HCT116 (cell line): ENCODE measurements around the gene DIO3. TPM values are rescaled to one million over a fixed set of nuclear protein-coding genes. Genes with fewer than 3 reads are reported as not detected.

ENCODE experiments used
- ATAC-seq: fragments of 200-7000 bp; cut with Tn5 transposase; 2 replicates; pipeline ENCODE4 v1.9.1; 2020; ENCODE audit warnings: mild to moderate bottlenecking, moderate library complexity
- BruUV-seq: library from RNA; stranded (reverse); fragments of 400-500 nt; replicated peaks from 2 replicates; lab custom pipeline; 2021; lab: Mats Ljungman, UMichigan
- CTCF ChIA-PET: fragments of 300-600 bp; sonication (Branson Sonifier 250); formaldehyde crosslinking; loops from one replicate; lab custom pipeline; 2021; ENCODE audit warnings: antibody characterized with exemption; lab: Charles Lee
- POLR2A ChIA-PET: fragments of 300-600, 350-600 bp; sonication (Branson Sonifier 250); formaldehyde crosslinking; loops from one replicate; lab custom pipeline; 2021; ENCODE audit warnings: antibody characterized with exemption; lab: Charles Lee
- RAD21 ChIA-PET, 2 experiments: fragments of 300-600 bp; sonication (Branson Sonifier 250); formaldehyde crosslinking; loops; one replicate each; lab custom pipeline; 2023; ENCODE audit warnings: low total read pairs in 2 of 2; ENCODE audit not compliant: uncharacterized antibody in 2 of 2, unreplicated experiment in 2 of 2, low non-redundant PET in 1 of 2; lab: Charles Lee
- DNase-seq: peaks from one replicate; pipeline ENCODE4 v3.0.0-alpha.2; 2010; ENCODE audit warnings: low read depth, low spot score
- H2AFZ ChIP-seq: fragments of 200-600 bp; shearing (Covaris generic), sonication (generic); 2 replicates; pipeline ENCODE4 v1.6.1; 2017; ENCODE audit warnings: low read depth, mixed run types, mixed read lengths, antibody characterized with exemption, low read length; ENCODE audit not compliant: poor library complexity, severe bottlenecking
- H3K27ac ChIP-seq: 2 replicates; pipeline ENCODE4 v1.5.1; 2012; ENCODE audit warnings: low read depth, low read length
- H3K27me3 ChIP-seq: fragments of 200-600 bp; sonication (generic); 2 replicates; pipeline ENCODE4 v1.6.1; 2016; ENCODE audit warnings: mixed run types, low read length, mixed read lengths; ENCODE audit not compliant: insufficient read depth
- H3K36me3 ChIP-seq, 2 experiments: fragments of 200-500 bp in 1 of 2; fragments of 200-600 bp in 1 of 2; sonication (Bioruptor generic) in 1 of 2; sonication (generic) in 1 of 2; 2 replicates each; pipeline versions ENCODE4 v1.5.1 to v1.6.1; 2014 to 2016; ENCODE audit warnings: low read length in 2 of 2, inconsistent platforms in 1 of 2, mixed read lengths in 1 of 2, mixed run types in 1 of 2; ENCODE audit not compliant: insufficient read depth in 2 of 2, control insufficient read depth in 1 of 2
- H3K4me1 ChIP-seq, 2 experiments: fragments of 200-600 bp in 1 of 2; sonication (generic) in 1 of 2; 2 replicates each; pipeline versions ENCODE4 v1.5.1 to v1.6.1; 2012 to 2017; ENCODE audit warnings: low read length in 2 of 2, inconsistent platforms in 1 of 2, mild to moderate bottlenecking in 1 of 2, mixed read lengths in 1 of 2, mixed run types in 1 of 2, moderate library complexity in 1 of 2; ENCODE audit not compliant: insufficient read depth in 2 of 2, control insufficient read depth in 1 of 2
- H3K4me2 ChIP-seq: fragments of 200-600 bp; sonication (generic); 2 replicates; pipeline ENCODE4 v1.6.1; 2017; ENCODE audit warnings: mixed run types, low read length, mixed read lengths
- H3K4me3 ChIP-seq, 2 experiments: fragments of 200-600 bp in 1 of 2; sonication (generic) in 1 of 2; replicated peaks in 1 of 2; 2 replicates each; pipeline ENCODE4 v1.5.1; 2011 to 2016; ENCODE audit warnings: low read length in 2 of 2, control low read depth in 1 of 2, low read depth in 1 of 2, mild to moderate bottlenecking in 1 of 2, mixed read lengths in 1 of 2, mixed run types in 1 of 2
- H3K79me2 ChIP-seq: fragments of 200-600 bp; sonication (generic); 2 replicates; pipeline ENCODE4 v1.6.1; 2017; ENCODE audit warnings: mild to moderate bottlenecking, mixed run types, low read length, moderate library complexity, mixed read lengths; ENCODE audit not compliant: insufficient read depth
- H3K9ac ChIP-seq: fragments of 200-600 bp; sonication (generic); 2 replicates; pipeline ENCODE4 v1.6.1; 2016; ENCODE audit warnings: low read length, mixed read lengths
- H3K9me2 ChIP-seq: fragments of 200-600 bp; sonication (generic), shearing (Covaris generic); 2 replicates; pipeline ENCODE4 v1.6.1; 2017; ENCODE audit warnings: mixed run types, mild to moderate bottlenecking, moderate library complexity; ENCODE audit not compliant: insufficient read depth
- H3K9me3 ChIP-seq, 2 experiments: fragments of 200-500 bp in 1 of 2; fragments of 200-600 bp in 1 of 2; sonication (Bioruptor generic) in 1 of 2; sonication (generic) in 1 of 2; 2 replicates each; pipeline ENCODE4 v1.6.1; 2014 to 2017; ENCODE audit warnings: low read length in 2 of 2, mixed read lengths in 2 of 2, inconsistent platforms in 1 of 2, low read depth in 1 of 2, mild to moderate bottlenecking in 1 of 2, mixed run types in 1 of 2, moderate library complexity in 1 of 2; ENCODE audit not compliant: control insufficient read depth in 1 of 2, insufficient read depth in 1 of 2
- H4K20me1 ChIP-seq: fragments of 200-600 bp; sonication (generic), shearing (Covaris generic); 2 replicates; pipeline ENCODE4 v1.6.1; 2017; ENCODE audit warnings: mixed run types, mild to moderate bottlenecking, moderate library complexity; ENCODE audit not compliant: insufficient read depth
- ATF3 ChIP-seq: IDR thresholded peaks from 2 replicates; pipeline ENCODE4 v1.6.1; 2012
- CTCF ChIP-seq, 3 experiments: fragments of 200-600 bp in 1 of 3; sonication (generic) in 1 of 3; IDR thresholded peaks in 2 of 3; conservative IDR thresholded peaks in 1 of 3; 2 replicates each; pipeline ENCODE4 v1.5.1; 2012 to 2017; ENCODE audit warnings: low read depth in 2 of 3, low read length in 2 of 3, antibody characterized with exemption in 1 of 3, borderline replicate concordance in 1 of 3, control low read depth in 1 of 3, mild to moderate bottlenecking in 1 of 3, mixed read lengths in 1 of 3, mixed run types in 1 of 3, moderate library complexity in 1 of 3; ENCODE audit not compliant: insufficient read depth in 1 of 3
- EGR1 ChIP-seq: IDR thresholded peaks from 2 replicates; pipeline ENCODE4 v1.6.1; 2012; ENCODE audit warnings: low read depth
- ELF1 ChIP-seq: IDR thresholded peaks from 2 replicates; pipeline ENCODE4 v1.6.1; 2012; ENCODE audit warnings: low read depth, borderline replicate concordance
- EZH2phosphoT487 ChIP-seq: fragments of 200-600 bp; IDR thresholded peaks from 2 replicates; pipeline ENCODE4 v1.6.1; 2018; ENCODE audit warnings: antibody characterized with exemption, borderline replicate concordance
- MAX ChIP-seq: IDR thresholded peaks from 2 replicates; pipeline ENCODE4 v1.6.1; 2012
- POLR2A ChIP-seq: IDR thresholded peaks from 2 replicates; pipeline ENCODE4 v1.7.0; 2011; ENCODE audit warnings: borderline replicate concordance; ENCODE audit not compliant: insufficient read depth, insufficient read length; ENCODE audit errors: extremely low read depth
- RAD21 ChIP-seq: IDR thresholded peaks from 2 replicates; pipeline ENCODE4 v1.6.1; 2012; ENCODE audit warnings: low read depth, mild to moderate bottlenecking
- SP1 ChIP-seq: IDR thresholded peaks from 2 replicates; pipeline ENCODE4 v1.6.1; 2012; ENCODE audit warnings: low read depth
- TCF7L2 ChIP-seq: IDR thresholded peaks from 2 replicates; pipeline ENCODE4 v1.7.0; 2011; ENCODE audit warnings: borderline replicate concordance, inconsistent platforms; ENCODE audit not compliant: insufficient read depth, insufficient read length; ENCODE audit errors: extremely low read depth
- ZFX ChIP-seq: fragments of 450-650 bp; IDR thresholded peaks from 2 replicates; pipeline ENCODE4 v1.6.1; 2017
- intact Hi-C: fragments of 100-400 bp; cut with micrococcal nuclease; formaldehyde crosslinking; loops from 2 replicates; pipeline ENCODE4 v1.10.0; 2022
- total RNA-seq: library from RNA; stranded (reverse); gene quantifications from one replicate; pipeline ENCODE4 v1.2.1, GENCODE V29; 2021; ENCODE audit not compliant: unreplicated experiment

Gene DIO3
- total RNA-seq, 1 experiment from 2014 or later: 0.34 TPM

- H3K4me3 ChIP-seq: no peak overlapping the region
- no peak overlapping the region for H3K27ac ChIP-seq
- TF ChIP-seq POLR2A: no peak
- TF ChIP-seq TCF7L2: no peak
- no peak for TF ChIP-seq RAD21
- TF ChIP-seq CTCF (IDR thresholded peaks at IDR 0.05 in 2 of 3, conservative IDR thresholded peaks at IDR 0.05 in 1 of 3; ENCODE audit: borderline replicate concordance in 1 of 3, insufficient read depth in 1 of 3, low read depth in 2 of 3, low read length in 2 of 3): no peak
- no peak for TF ChIP-seq ZFX
- TF ChIP-seq MAX: no peak
- no peak for TF ChIP-seq ELF1
- TF ChIP-seq ATF3: no peak
- no peak for TF ChIP-seq SP1
- TF ChIP-seq EZH2phosphoT487: no peak
- TF ChIP-seq EGR1: no peak
- TF ChIP-seq, all 23 proteins: peak for 0
- intact Hi-C loops: no loop called here
- no peaks in the 10 kb centered on the region for H3K36me3 ChIP-seq
- no peaks in the 10 kb centered on the region for H3K79me2 ChIP-seq
- DNase-seq: no peak
- H3K9ac ChIP-seq: no peak overlapping the region
- H3K27me3 ChIP-seq: no peaks in the 10 kb centered on the region
- ChIA-PET CTCF (no interaction called here), POLR2A (no interaction called here), RAD21 (no interaction called here)
- no TSS peak for BruUV-seq
- H3K9me3 ChIP-seq: no peaks in the 10 kb centered on the region
- H2AFZ ChIP-seq: no peak overlapping the region
- no peak for ATAC-seq
- no peak overlapping the region for H3K4me2 ChIP-seq
- H3K9me2 ChIP-seq: no peaks in the 10 kb centered on the region
- H3K4me1 ChIP-seq: peaks cover 13 to 14% of the 10 kb centered on the region in 2 experiments
- no peaks in the 10 kb centered on the region for H4K20me1 ChIP-seq
Measured at GRCh38 chr14:101556131-101556530, 5.2 kb upstream of the DIO3 start.
